ENCODE data around the gene TXNRD3. TPM values are rescaled to one million over a fixed set of nuclear protein-coding genes. Genes with fewer than 3 reads are reported as not detected.
"Not testable (repeated sequence)": the region's sequence is repeated elsewhere in the genome, so short reads cannot be mapped to it uniquely, and the experiment has no call there.

TXNRD3 gene
- polyA plus RNA-seq, 3 donors, result 15.3 to 19.0 (median 17.1) TPM

DNA sequence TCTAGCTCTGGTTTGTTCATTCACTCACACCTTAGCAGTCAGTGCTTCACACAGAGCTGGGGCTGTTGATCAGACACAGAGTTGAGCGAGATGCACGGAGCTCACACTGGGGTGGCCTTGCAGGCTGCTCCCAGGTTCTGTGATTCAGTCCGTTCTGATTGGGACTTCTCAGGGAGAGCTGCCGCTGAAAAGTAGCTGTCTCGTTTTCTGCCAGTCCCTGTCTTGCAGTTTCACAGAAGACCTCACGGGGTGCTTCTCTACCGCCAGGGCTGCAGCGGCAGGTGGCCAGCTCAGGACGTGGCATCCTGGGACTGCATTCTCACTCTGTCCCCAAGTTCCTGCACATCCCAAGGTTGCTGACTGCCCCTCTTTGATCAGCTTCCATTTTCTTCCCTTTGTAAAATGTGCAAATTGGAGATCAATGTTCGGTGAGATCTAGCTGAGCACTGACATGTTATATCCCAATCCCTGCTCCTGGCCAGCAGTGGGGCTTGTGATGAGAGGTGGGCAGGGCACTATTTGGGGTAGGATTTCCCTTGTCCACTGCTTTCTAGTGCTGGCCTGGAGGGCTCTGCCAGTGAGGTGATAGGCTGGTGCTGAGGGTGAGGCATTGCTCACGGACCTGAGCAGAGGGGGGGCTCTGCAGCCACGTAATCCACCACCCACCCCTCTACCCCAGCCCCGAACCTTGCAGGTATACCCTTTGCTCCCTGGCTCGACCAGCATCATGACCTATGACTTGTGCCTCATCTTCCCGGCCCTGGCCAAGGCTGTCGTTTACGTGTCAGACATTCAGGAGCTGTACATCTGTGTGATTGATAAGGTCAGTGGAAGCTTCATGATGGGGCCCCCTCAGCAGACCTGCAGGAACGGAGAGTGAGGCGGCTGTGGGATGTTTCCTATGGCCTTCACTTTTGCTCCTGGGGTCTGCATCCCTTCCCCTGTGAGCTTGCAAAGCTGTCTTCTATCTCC lies 5.3 kb upstream of the TXNRD3 start:
- DNase-seq (ENCODE audit: extremely low read depth in 1 of 11, low read depth in 9 of 11, low spot score in 4 of 11), result no peak

- no peak for DNase-seq (ENCODE audit: extremely low read depth in 1 of 11, low read depth in 9 of 11, low spot score in 4 of 11)
These were observed 3.7 kb upstream of the TXNRD3 start for GRCh38 chr3:126658584-126658983.

DNA sequence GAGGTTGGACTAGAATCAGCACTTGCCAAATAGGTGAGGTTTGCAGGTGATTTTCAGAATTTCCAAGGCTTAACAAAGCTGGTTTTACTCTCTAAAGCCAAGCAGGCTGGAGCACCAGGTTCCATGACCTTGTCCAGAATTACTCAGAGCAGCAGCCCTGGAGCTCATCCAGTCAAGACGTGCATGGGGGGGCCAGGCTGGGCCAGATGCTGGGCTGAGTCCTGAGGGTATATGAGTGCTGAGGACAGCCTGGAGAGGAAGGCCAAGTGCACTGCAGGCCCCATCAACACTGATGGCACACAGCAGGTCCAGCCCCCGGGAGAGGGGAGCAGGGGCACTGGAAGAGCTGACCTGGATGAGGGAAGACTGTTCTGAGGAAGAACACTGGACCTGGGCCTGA lies 3.0 kb upstream of the TXNRD3 start:
- DNase-seq (ENCODE audit: extremely low read depth in 1 of 11, low read depth in 9 of 11, low spot score in 4 of 11), result no peak

GRCh38 chr3:126656371-126657134 lies 1.6 kb upstream of the TXNRD3 start:
- DNase-seq (ENCODE audit: extremely low read depth in 1 of 11, low read depth in 9 of 11, low spot score in 4 of 11), result no peak

DNA sequence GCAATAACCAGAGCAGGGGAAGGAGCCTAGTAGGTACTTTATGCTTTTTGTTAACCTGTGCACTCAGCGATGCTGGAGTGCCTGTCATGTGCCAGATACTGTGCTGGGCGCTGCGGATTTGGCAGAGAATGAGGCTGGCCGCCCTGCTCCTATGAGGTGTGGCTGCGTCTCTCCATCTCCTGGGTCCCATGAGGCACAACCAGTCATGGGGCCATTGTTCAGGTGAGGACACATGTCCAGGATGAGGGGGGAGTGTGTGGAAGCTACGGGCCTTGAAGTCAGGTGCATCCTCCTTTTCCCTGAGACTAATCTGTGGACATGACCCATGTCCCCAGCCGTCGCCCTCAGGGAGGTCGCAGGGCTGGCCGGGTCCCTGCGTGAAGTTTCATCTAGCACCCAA lies 963 bp upstream of the TXNRD3 start:
- DNase-seq (ENCODE audit: extremely low read depth in 1 of 11, low read depth in 9 of 11, low spot score in 4 of 11), result no peak

GRCh38 chr3:126649556-126650092 lies 5.3 kb downstream of the TXNRD3 start:
- DNase-seq (ENCODE audit: extremely low read depth in 1 of 11, low read depth in 9 of 11, low spot score in 4 of 11), result no peak

GRCh38 chr3:126646674-126647073 lies 8.2 kb downstream of the TXNRD3 start:
- DNase-seq (ENCODE audit: extremely low read depth in 1 of 11, low read depth in 9 of 11, low spot score in 4 of 11), result no peak

DNA sequence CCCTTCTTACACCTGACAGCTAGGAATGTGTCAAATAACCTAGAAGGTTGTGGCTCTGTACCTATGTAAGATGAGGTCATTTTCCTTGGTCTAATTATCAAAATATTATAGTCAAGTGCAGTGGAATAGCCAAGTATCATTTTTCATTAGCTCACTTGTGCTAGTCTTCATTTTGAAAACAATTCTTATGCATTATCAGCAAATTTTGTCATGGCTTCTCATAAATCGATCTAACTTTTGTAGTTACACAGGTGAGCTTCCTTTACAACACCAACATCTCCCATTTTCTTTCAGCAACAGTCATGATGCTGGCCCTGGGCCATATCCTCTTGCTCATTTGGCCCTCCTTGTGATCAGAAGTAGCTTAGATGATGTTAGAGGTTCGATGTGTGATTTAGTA lies 10.3 kb downstream of the TXNRD3 start:
- DNase-seq (ENCODE audit: extremely low read depth in 1 of 11, low read depth in 9 of 11, low spot score in 4 of 11), result no peak

GRCh38 chr3:126638790-126639189 lies 16.1 kb downstream of the TXNRD3 start:
- no peak for DNase-seq (ENCODE audit: extremely low read depth in 1 of 11, low read depth in 9 of 11, low spot score in 4 of 11)

DNA sequence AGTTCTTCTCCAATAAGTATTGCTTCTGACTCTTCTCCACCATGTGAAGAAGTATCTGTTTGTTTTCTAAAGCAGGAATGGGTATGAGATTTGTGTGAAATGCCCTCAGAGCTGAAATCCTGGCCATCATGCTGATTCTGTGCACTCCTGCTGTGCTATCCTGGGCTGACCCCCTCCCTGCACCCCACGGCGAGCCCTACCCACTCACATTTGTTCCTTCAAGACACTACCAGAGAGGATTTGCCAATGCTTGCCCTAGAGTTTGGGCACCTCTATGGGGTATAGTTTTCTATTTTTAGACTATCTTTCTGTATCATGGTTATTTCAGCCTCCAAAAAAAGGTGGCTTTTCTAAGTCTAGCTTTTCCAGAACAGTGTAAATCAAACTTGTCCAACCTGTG lies 18.5 kb downstream of the TXNRD3 start:
- DNase-seq (ENCODE audit: extremely low read depth in 1 of 11, low read depth in 9 of 11, low spot score in 4 of 11), result no peak

- DNase-seq (ENCODE audit: extremely low read depth in 1 of 11, low read depth in 9 of 11, low spot score in 4 of 11), result no peak
These were observed 20.1 kb downstream of the TXNRD3 start for GRCh38 chr3:126634803-126635202.

GRCh38 chr3:126630020-126630419 lies 24.9 kb downstream of the TXNRD3 start:
- no peak for DNase-seq (ENCODE audit: extremely low read depth in 1 of 11, low read depth in 9 of 11, low spot score in 4 of 11)

- DNase-seq (ENCODE audit: extremely low read depth in 1 of 11, low read depth in 9 of 11, low spot score in 4 of 11), result not testable (repeated sequence)
These were observed 29.2 kb downstream of the TXNRD3 start for GRCh38 chr3:126625735-126626134.

DNA sequence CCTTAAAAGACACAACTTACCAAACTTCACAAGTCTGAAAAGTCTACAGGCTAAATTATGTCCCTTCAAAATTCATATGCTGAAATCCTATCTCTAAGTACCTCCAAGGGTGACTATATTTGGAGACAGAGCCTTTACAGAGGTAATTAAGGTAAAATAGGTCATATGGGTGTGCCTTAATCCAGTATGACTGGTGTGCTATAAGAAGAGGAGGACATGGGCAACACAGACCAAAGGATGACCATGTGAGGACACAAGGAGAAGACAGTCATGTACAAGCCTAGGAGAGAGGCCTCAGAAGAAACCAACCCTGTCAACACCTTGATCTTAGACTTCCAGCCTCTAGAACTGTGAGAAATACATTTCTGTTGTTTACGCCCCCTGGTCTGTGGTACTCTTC lies 32.2 kb downstream of the TXNRD3 start:
- no peak for DNase-seq (ENCODE audit: extremely low read depth in 1 of 11, low read depth in 9 of 11, low spot score in 4 of 11)

DNA sequence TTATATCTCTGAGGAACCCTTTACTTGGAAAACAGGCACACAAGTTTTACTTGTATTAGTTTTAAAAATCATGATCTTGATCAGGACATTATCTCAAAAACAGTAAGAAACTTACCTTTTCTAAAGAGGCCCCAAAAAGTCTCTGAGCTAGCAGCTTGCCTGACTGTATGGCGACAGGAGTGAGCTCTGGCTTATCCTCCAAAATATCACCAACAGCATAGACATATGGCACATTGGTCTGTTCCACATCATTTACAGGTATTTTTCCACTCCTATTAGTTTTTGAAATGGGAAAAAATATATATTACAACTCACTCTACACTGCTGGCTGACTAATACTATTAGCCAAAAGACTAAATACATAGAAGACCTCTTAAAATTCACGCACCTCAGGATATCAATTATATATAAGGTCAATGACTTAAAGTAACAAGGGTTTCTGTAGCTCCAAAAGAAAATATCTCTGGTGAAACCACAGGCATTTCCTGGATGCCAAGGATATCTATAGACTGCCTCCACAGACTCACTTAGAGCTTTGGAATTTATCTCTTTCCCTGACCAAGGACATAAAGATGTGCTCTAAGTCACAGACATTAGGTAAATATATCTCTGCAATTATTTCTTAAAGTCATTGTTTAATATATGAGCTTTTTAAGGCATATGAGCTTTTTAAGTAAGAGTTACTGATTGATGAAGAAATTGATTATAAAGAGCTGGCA lies 33.1 kb downstream of the TXNRD3 start:
- no peak for DNase-seq (ENCODE audit: extremely low read depth in 1 of 11, low read depth in 9 of 11, low spot score in 4 of 11)

GRCh38 chr3:126621171-126621570 lies 33.8 kb downstream of the TXNRD3 start:
- DNase-seq (ENCODE audit: extremely low read depth in 1 of 11, low read depth in 9 of 11, low spot score in 4 of 11), result no peak

GRCh38 chr3:126620738-126621137 lies 34.2 kb downstream of the TXNRD3 start:
- no peak for DNase-seq (ENCODE audit: extremely low read depth in 1 of 11, low read depth in 9 of 11, low spot score in 4 of 11)

GRCh38 chr3:126618760-126619159 lies 36.2 kb downstream of the TXNRD3 start:
- DNase-seq (ENCODE audit: extremely low read depth in 1 of 11, low read depth in 9 of 11, low spot score in 4 of 11), result no peak

DNA sequence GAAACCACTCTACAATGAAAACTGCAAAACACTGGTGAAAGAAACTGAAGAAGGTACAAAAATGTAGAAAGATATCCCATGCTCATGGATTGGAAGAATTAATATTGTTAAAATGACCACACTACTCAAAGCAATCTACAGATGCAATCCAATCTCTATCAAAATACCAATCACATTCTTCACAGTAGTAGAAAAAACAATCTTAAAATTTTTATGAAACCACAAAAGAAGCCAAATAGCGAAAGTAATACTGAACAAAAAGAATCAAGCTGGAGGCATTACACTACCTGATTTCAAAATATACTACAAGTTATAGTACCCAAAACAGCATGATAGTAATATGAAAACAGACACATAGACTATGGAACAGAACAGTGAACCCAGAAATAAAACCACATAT lies 36.9 kb downstream of the TXNRD3 start:
- DNase-seq (ENCODE audit: extremely low read depth in 1 of 11, low read depth in 9 of 11, low spot score in 4 of 11), result no peak

Measured in renal cortex interstitium (tissue), 11 donors.